Osteocyte (in vitro differentiated cells): ENCODE measurements around the gene PLEKHF1. TPM values are rescaled to one million over a fixed set of nuclear protein-coding genes. Genes with fewer than 3 reads are reported as not detected.

Experiments used
- DNase-seq: peaks from one replicate; pipeline ENCODE4 v3.0.0; 2021; ENCODE audit warnings: mixed read lengths; ENCODE audit not compliant: unreplicated experiment; ENCODE audit errors: extremely low spot score
- H3K27ac Mint-ChIP-seq: one replicate; pipeline ENCODE4 v1.8.0; 2021; ENCODE audit warnings: mild to moderate bottlenecking, mixed read lengths; ENCODE audit not compliant: unreplicated experiment
- H3K27me3 Mint-ChIP-seq: one replicate; pipeline ENCODE4 v1.8.0; 2021; ENCODE audit warnings: mixed read lengths; ENCODE audit not compliant: unreplicated experiment
- H3K36me3 Mint-ChIP-seq: one replicate; pipeline ENCODE4 v1.8.0; 2021; ENCODE audit warnings: mixed read lengths; ENCODE audit not compliant: unreplicated experiment
- H3K4me1 Mint-ChIP-seq: one replicate; pipeline ENCODE4 v1.8.0; 2021; ENCODE audit warnings: mixed read lengths; ENCODE audit not compliant: unreplicated experiment
- H3K4me3 Mint-ChIP-seq: one replicate; pipeline ENCODE4 v1.8.0; 2021; ENCODE audit warnings: mild to moderate bottlenecking, moderate library complexity, mixed read lengths; ENCODE audit not compliant: unreplicated experiment
- H3K9me3 Mint-ChIP-seq: one replicate; pipeline ENCODE4 v1.8.0; 2021; ENCODE audit warnings: mixed read lengths; ENCODE audit not compliant: unreplicated experiment
- CTCF ChIP-seq: fragments of 200-600 bp; sonication (generic); IDR thresholded peaks from 2 replicates; pipeline ENCODE4 v1.5.0; 2021; ENCODE audit warnings: antibody characterized with exemption, mild to moderate bottlenecking, moderate library complexity
- total RNA-seq: library from RNA; stranded (reverse); gene quantifications from 2 replicates; pipeline ENCODE4 v1.2.1, GENCODE V29; 2021

PLEKHF1 gene
- total RNA-seq, 1 donor from 2014 or later: 27.3 TPM

GRCh38 chr19:29680447-29680846 is 15.2 kb downstream of the PLEKHF1 start:
- no peak for TF ChIP-seq CTCF
- H3K27ac Mint-ChIP-seq: no peak overlapping the region
- no peaks in the 10 kb centered on the region for H3K9me3 Mint-ChIP-seq
- peaks cover 12% of the 10 kb centered on the region for H3K36me3 Mint-ChIP-seq
- H3K4me1 Mint-ChIP-seq: peaks cover 32% of the 10 kb centered on the region
- H3K27me3 Mint-ChIP-seq: no peaks in the 10 kb centered on the region
- no peak overlapping the region for H3K4me3 Mint-ChIP-seq
- DNase-seq: no peak

- peak overlapping the region; percentile 64 for H3K27ac Mint-ChIP-seq
These were observed 15.7 kb downstream of the PLEKHF1 start for GRCh38 chr19:29680937-29681336.

GRCh38 chr19:29681422-29682235 is 16.4 kb downstream of the PLEKHF1 start:
- TF ChIP-seq CTCF: no peak
- no peaks in the 10 kb centered on the region for H3K27me3 Mint-ChIP-seq

More at GRCh38 chr19:29680937-29681336, 15.7 kb downstream of the PLEKHF1 start:
- no peak overlapping the region for H3K4me3 Mint-ChIP-seq
- TF ChIP-seq CTCF: no peak
- no peaks in the 10 kb centered on the region for H3K9me3 Mint-ChIP-seq
- H3K4me1 Mint-ChIP-seq: peaks cover 37% of the 10 kb centered on the region
- no peak for DNase-seq
- H3K36me3 Mint-ChIP-seq: peaks cover 11% of the 10 kb centered on the region
- no peaks in the 10 kb centered on the region for H3K27me3 Mint-ChIP-seq

GRCh38 chr19:29682236-29682895 is 17.1 kb downstream of the PLEKHF1 start:
- no peaks in the 10 kb centered on the region for H3K27me3 Mint-ChIP-seq
- TF ChIP-seq CTCF: no peak
- H3K27ac Mint-ChIP-seq: peak overlapping the region; percentile 64
- H3K4me1 Mint-ChIP-seq: peaks cover 48% of the 10 kb centered on the region
- no peak for DNase-seq
- no peaks in the 10 kb centered on the region for H3K9me3 Mint-ChIP-seq
- peaks cover 6% of the 10 kb centered on the region for H3K36me3 Mint-ChIP-seq
- H3K4me3 Mint-ChIP-seq: no peak overlapping the region

More at GRCh38 chr19:29681422-29682235, 16.4 kb downstream of the PLEKHF1 start:
- Mint-ChIP-seq H3K4me1 (peaks cover 41% of the 10 kb centered on the region), H3K4me3 (no peak overlapping the region), H3K9me3 (no peaks in the 10 kb centered on the region), H3K27ac (peak overlapping the region; percentile 64), H3K36me3 (peaks cover 8% of the 10 kb centered on the region)
- DNase-seq: no peak

DNA sequence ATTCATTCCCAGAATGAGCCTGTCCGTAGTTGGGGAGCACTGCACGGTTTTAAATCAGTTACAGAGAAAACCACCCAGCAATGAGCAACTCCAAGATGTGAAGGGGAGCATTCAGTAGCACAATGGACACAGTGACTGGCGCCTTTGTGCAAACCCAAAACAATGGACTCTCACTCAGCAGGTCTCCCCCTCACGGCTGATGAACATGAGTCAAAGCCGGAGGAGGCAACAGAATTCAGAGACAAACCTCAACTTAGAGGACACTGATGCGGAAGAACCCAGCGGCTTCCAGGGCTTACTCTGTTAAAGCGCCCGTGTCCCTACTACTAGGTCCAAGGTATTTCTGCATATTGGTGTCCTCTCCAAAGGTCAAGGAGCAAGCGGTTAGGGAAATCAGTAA is 17.7 kb downstream of the PLEKHF1 start:
- Mint-ChIP-seq H3K27me3 (no peaks in the 10 kb centered on the region), H3K27ac (no peak overlapping the region), H3K4me1 (peaks cover 54% of the 10 kb centered on the region), H3K9me3 (no peaks in the 10 kb centered on the region), H3K36me3 (peaks cover 5% of the 10 kb centered on the region), H3K4me3 (no peak overlapping the region)
- TF ChIP-seq CTCF: no peak
- DNase-seq: no peak
